Mesothelial cell of epicardium (in vitro differentiated cells): Measurements from ENCODE around the gene LYSET. TPM values are rescaled to one million over a fixed set of nuclear protein-coding genes. Genes with fewer than 3 reads are reported as not detected.

Source experiments
- DNase-seq, 2 experiments: peaks; one replicate each; pipeline ENCODE4 v3.0.0; 2021; ENCODE audit warnings: low spot score in 2 of 2; ENCODE audit not compliant: unreplicated experiment in 2 of 2
- H3K27ac Mint-ChIP-seq: 2 replicates; pipeline ENCODE4 v1.8.0; 2021; ENCODE audit warnings: mixed read lengths
- H3K27me3 Mint-ChIP-seq: 2 replicates; pipeline ENCODE4 v1.8.0; 2021; ENCODE audit warnings: low read depth, mixed read lengths
- H3K36me3 Mint-ChIP-seq: 2 replicates; pipeline ENCODE4 v1.8.0; 2021; ENCODE audit warnings: mixed read lengths
- H3K4me1 Mint-ChIP-seq: 2 replicates; pipeline ENCODE4 v1.8.0; 2021; ENCODE audit warnings: mixed read lengths
- H3K4me3 Mint-ChIP-seq: 2 replicates; pipeline ENCODE4 v1.8.0; 2021; ENCODE audit warnings: mild to moderate bottlenecking, moderate library complexity, mixed read lengths
- H3K9me3 Mint-ChIP-seq: 2 replicates; pipeline ENCODE4 v1.8.0; 2021; ENCODE audit warnings: mixed read lengths
- CTCF ChIP-seq: fragments of 200-600 bp; sonication (generic); IDR thresholded peaks from one replicate; pipeline ENCODE4 v1.5.0; 2021; ENCODE audit warnings: antibody characterized with exemption; ENCODE audit not compliant: unreplicated experiment
- total RNA-seq: library from RNA; stranded (reverse); gene quantifications from 3 replicates; pipeline ENCODE4 v1.2.1, GENCODE V29; 2021

The LYSET gene
- total RNA-seq, 1 donor from 2014 or later: 13.7 TPM

DNA sequence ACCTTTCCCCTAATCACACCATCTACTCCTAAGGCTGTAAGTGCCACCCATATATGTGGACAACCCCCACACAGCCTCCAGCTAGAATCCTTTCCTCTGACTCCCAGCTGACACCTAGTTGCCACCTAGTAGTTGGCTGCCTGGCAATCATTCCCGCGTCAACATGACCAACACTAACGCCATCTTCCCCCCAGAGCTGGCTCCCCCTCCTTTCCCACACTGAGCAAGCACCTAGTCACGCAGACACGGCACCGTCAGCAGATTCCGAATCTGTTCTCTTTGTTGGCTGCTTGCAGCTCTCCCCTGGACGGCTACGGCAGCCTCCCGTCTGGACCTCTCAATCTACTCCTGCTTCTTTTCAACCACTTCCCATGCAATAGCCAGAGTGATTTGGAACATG is 49.7 kb downstream of the LYSET start:
- Mint-ChIP-seq H3K9me3 (no peaks in the 10 kb centered on the region), H3K36me3 (no peaks in the 10 kb centered on the region), H3K4me1 (no peaks in the 10 kb centered on the region), H3K27me3 (peaks cover 3% of the 10 kb centered on the region), H3K27ac (no peak overlapping the region), H3K4me3 (no peak overlapping the region)
- no peak for DNase-seq
- TF ChIP-seq CTCF: no peak

Other genes starting within 250 kb of the LYSET start
- 23.2 to 30.5 TPM (median 27.5 TPM) in 3 replicates for gene ITPK1, start 69.4 kb upstream of the LYSET start, total RNA-seq
- gene MOAP1, start 420 bp upstream of the LYSET start, total RNA-seq: 25.2 to 26.6 TPM (median 26.1 TPM) in 3 replicates
- 5.0 to 5.6 TPM (median 5.3 TPM) in 3 replicates for gene GON7, start 21.7 kb downstream of the LYSET start, total RNA-seq
- 13.1 to 13.9 TPM (median 13.8 TPM) in 3 replicates for gene UBR7, start 21.9 kb downstream of the LYSET start, total RNA-seq
- 52.1 to 58.4 TPM (median 52.3 TPM) in 3 replicates for gene BTBD7, start 147.7 kb downstream of the LYSET start, total RNA-seq
- gene COX8C, start 161.9 kb downstream of the LYSET start, total RNA-seq: 0.73 to 1.2 TPM in 2 of 3 replicates, not detected in the other
- 0.69 to 0.92 TPM (median 0.72 TPM) in 3 replicates for gene UNC79, start 245.6 kb downstream of the LYSET start, total RNA-seq